Thoracic aorta (tissue), 2 donors: ENCODE results near the gene MRGPRX1. TPM values are rescaled to one million over a fixed set of nuclear protein-coding genes. Genes with fewer than 3 reads are reported as not detected.

Source experiments
- ATAC-seq: fragments of 150-250 bp; one replicate; pipeline ENCODE4 v1.8.0; 2017; ENCODE audit warnings: low read depth; ENCODE audit not compliant: insufficient number of reproducible peaks, low FRiP score
- DNase-seq: peaks from one replicate; pipeline ENCODE4 v3.0.0-alpha.2; 2020; ENCODE audit warnings: low spot score
- H3K27ac ChIP-seq, 2 donors: fragments of 200-600 bp; sonication (generic); 1 replicate in 1 of 2; 2 replicates in 1 of 2; pipeline ENCODE4 v1.5.1; 2016; ENCODE audit warnings: mild to moderate bottlenecking in 2 of 2, moderate library complexity in 2 of 2
- H3K27me3 ChIP-seq: fragments of 200-600 bp; sonication (generic); replicated peaks from 2 replicates; pipeline ENCODE4 v1.6.0; 2016; ENCODE audit warnings: mild to moderate bottlenecking; ENCODE audit not compliant: insufficient read depth
- H3K36me3 ChIP-seq: fragments of 200-600 bp; sonication (generic); one replicate; pipeline ENCODE4 v1.5.1; 2016
- H3K4me1 ChIP-seq, 2 donors: fragments of 200-600 bp; sonication (generic); 1 replicate in 1 of 2; 2 replicates in 1 of 2; pipeline versions ENCODE4 v1.5.1 to v1.6.0; 2016; ENCODE audit warnings: low read depth in 2 of 2, mild to moderate bottlenecking in 1 of 2; ENCODE audit not compliant: control insufficient read depth in 1 of 2
- H3K4me3 ChIP-seq: fragments of 200-600 bp; sonication (generic); 2 replicates; pipeline ENCODE4 v1.5.1; 2016; ENCODE audit warnings: mild to moderate bottlenecking
- H3K9me3 ChIP-seq: fragments of 200-600 bp; sonication (generic); 2 replicates; pipeline ENCODE4 v1.5.1; 2016
- total RNA-seq, 2 donors: library from RNA; depleted of rRNA; stranded (reverse); fragments of >200 nt; gene quantifications; one replicate each; pipeline versions ENCODE4 v1.1.0 to v1.2.3, GENCODE V29; 2016
- TF ChIP-seq, protein P1 (sequence below): fragments of 200-600 bp; sonication (generic); IDR thresholded peaks from one replicate; pipeline ENCODE4 v1.5.1; 2019; ENCODE audit warnings: antibody characterized with exemption

The MRGPRX1 gene
- total RNA-seq, result not detected

DNA sequence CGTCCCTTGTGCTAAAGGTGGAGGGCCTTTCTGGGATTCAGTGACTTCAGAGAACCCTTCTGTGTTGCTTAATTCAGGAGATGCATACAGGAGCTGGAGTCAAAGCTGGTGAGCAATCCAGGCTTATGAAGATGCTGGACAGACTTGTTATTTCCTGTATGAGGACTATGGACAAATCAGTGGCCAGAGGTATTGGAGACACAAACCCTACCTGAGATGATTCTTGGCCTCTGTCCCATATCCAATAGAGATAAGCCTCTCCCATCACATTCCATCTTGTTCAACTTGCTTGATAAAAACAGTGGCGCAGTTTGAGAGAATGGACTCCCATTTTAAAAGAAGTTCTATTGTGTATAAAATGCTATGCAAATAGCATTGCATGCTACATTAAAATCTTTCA, at the start of gene MRGPRX1:
TSS of gene MRGPRX1 (minus strand) at position 101 of the 400 bp plus-strand sequence. CDS start 4,630 bp downstream, outside the sequence.
- no peaks in the 10 kb centered on the region for H3K9me3 ChIP-seq
- H3K27ac ChIP-seq, result no peak within 1 kb of the TSS
- H3K4me3 ChIP-seq, result no peak within 1 kb of the TSS
- H3K4me1 ChIP-seq, result no peaks in the 10 kb centered on the region
- TF ChIP-seq, protein P1, sequence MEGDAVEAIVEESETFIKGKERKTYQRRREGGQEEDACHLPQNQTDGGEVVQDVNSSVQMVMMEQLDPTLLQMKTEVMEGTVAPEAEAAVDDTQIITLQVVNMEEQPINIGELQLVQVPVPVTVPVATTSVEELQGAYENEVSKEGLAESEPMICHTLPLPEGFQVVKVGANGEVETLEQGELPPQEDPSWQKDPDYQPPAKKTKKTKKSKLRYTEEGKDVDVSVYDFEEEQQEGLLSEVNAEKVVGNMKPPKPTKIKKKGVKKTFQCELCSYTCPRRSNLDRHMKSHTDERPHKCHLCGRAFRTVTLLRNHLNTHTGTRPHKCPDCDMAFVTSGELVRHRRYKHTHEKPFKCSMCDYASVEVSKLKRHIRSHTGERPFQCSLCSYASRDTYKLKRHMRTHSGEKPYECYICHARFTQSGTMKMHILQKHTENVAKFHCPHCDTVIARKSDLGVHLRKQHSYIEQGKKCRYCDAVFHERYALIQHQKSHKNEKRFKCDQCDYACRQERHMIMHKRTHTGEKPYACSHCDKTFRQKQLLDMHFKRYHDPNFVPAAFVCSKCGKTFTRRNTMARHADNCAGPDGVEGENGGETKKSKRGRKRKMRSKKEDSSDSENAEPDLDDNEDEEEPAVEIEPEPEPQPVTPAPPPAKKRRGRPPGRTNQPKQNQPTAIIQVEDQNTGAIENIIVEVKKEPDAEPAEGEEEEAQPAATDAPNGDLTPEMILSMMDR, result no peak
- no peaks in the 10 kb centered on the region for H3K27me3 ChIP-seq
- ATAC-seq (no peak), DNase-seq (no peak)
- H3K36me3 ChIP-seq, result no peaks in the 10 kb centered on the region

DNA sequence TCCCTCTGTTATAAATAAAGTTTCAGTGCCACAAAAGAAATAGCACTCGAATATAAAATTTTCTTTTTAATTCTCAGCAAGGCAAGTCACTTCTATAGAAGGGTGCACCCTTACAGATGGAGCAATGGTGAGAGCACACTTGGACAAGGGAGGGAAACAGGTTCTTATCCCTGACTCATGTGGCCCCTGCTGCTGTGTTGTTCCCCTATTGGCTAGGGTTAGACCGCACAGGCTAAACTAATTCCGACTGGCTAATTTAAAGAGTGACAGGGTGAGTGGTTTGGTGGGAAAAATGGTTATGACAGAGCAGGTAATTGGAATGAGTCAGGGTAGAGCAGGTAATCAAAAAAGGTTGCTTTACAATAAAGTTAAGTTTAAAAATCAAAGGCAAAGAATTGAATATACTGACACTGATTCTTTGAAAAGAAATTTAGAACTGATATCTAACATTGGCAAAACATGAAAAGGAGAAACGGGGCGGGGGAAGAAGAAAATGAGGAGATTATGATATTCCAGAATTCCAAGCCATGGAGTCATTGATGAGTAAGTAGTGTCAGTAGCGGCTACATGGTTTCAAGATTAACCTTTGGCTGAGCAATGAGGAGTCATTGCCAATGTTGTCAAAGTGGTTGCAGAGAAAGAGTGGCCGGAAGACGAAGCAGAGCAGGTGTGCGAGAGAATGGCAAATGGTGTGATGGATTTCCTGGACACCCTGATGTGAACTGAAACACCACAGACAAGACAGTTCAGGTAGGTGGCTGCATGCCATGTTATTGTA, 48.4 kb upstream of the MRGPRX1 start:
- no peak overlapping the region for H3K27ac ChIP-seq
- no peak overlapping the region for H3K4me3 ChIP-seq
- H3K36me3 ChIP-seq, result no peaks in the 10 kb centered on the region
- H3K4me1 ChIP-seq, result no peaks in the 10 kb centered on the region
- DNase-seq (no peak), ATAC-seq (no peak)
- H3K27me3 ChIP-seq, result no peaks in the 10 kb centered on the region
- H3K9me3 ChIP-seq, result no peaks in the 10 kb centered on the region
- TF ChIP-seq, protein P1, result no peak

DNA sequence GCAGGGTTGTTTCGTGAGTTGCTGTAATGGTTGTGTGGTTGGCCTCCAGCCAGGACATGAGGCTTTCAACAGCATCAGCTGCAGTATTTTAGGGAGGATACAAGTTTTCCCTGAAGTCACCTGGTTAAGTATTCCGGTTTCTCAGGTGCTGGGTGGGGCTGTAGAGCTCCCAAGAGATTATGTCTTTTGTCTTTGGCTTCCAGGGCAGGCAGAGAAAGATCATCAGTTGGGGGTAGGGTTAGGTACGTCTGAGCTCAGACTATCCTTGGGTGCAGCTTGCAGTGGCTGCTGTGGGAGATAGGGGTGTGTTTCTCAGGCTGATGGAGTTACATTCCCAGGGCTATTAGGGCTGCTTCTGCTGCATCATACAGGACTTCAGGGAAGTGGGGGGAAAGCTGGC, 47.5 kb upstream of the MRGPRX1 start:
- H3K4me3 ChIP-seq, result no peak overlapping the region
- no peaks in the 10 kb centered on the region for H3K4me1 ChIP-seq
- DNase-seq (no peak), ATAC-seq (no peak)
- no peak overlapping the region for H3K27ac ChIP-seq
- TF ChIP-seq, protein P1, result no peak
- H3K36me3 ChIP-seq, result no peaks in the 10 kb centered on the region
- no peaks in the 10 kb centered on the region for H3K27me3 ChIP-seq
- no peaks in the 10 kb centered on the region for H3K9me3 ChIP-seq

DNA sequence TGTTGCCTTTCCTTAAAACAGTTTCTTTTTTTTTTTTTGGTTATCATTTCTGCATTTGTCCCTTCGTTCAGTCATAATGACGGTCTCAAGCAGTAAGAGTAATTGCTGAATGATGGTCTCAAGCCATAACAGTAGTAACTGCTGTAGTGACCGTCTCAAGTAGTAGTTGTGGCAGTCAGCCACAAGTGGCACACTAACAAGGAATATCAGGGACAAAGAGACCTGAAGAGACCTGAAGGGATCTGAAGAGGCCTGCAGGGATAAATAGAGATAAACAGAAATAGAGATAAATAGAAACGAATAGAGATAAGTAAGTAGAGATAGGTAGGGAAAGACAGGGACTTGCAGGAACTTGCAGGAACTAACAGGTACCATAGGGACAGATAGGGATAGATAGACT, 42.7 kb upstream of the MRGPRX1 start:
- no peak overlapping the region for H3K27ac ChIP-seq
- no peaks in the 10 kb centered on the region for H3K27me3 ChIP-seq
- H3K4me3 ChIP-seq, result no peak overlapping the region
- H3K9me3 ChIP-seq, result no peaks in the 10 kb centered on the region
- no peak for DNase-seq
- no peak for ATAC-seq
- no peaks in the 10 kb centered on the region for H3K4me1 ChIP-seq
- TF ChIP-seq, protein P1, result no peak
- no peaks in the 10 kb centered on the region for H3K36me3 ChIP-seq

DNA sequence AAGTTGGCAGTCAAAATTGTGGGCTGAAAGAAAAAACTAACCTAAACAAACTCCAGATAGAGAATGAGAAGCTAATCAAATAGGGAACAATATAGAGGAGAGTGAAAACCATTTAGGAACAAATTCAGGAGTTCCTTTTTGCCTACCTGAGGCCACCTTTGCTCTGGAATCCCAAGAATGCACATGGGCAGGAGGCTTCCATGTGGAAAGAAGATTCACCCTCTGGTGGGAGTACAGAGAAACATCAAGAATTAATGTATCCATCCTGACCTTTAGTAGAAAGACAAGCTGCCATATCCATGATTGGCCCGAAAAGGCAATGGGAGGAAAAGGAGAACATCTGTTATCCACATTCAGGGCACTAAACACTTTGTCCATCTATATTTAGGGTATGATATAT, 35.0 kb upstream of the MRGPRX1 start:
- TF ChIP-seq, protein P1, result no peak
- H3K27ac ChIP-seq, result no peak overlapping the region
- H3K4me1 ChIP-seq, result no peaks in the 10 kb centered on the region
- H3K4me3 ChIP-seq, result no peak overlapping the region
- DNase-seq (no peak), ATAC-seq (no peak)
- no peaks in the 10 kb centered on the region for H3K27me3 ChIP-seq
- no peaks in the 10 kb centered on the region for H3K9me3 ChIP-seq
- H3K36me3 ChIP-seq, result no peaks in the 10 kb centered on the region
